GM18508 (cell line): ENCODE results near the gene MAPK8.

ENCODE experiments used
- ATAC-seq: cut with Tn5 transposase; IDR thresholded peaks from one replicate; pipeline ENCODE4 v1.9.1; 2021; ENCODE audit warnings: moderate number of reproducible peaks; ENCODE audit not compliant: insufficient read depth, unreplicated experiment

The MAPK8 gene

GRCh38 chr10:48487244-48487643, 180.8 kb downstream of the MAPK8 start:
- ATAC-seq: no peak
